Measurements from ENCODE around the gene ANKRD31. TPM values are rescaled to one million over a fixed set of nuclear protein-coding genes. Genes with fewer than 3 reads are reported as not detected.
A peak's percentile ranks its signal among the peaks of the same experiment; 100 is the strongest.
"Not testable (repeated sequence)": the region's sequence is repeated elsewhere in the genome, so short reads cannot be mapped to it uniquely, and the experiment has no call there.

Gene ANKRD31, protein sequence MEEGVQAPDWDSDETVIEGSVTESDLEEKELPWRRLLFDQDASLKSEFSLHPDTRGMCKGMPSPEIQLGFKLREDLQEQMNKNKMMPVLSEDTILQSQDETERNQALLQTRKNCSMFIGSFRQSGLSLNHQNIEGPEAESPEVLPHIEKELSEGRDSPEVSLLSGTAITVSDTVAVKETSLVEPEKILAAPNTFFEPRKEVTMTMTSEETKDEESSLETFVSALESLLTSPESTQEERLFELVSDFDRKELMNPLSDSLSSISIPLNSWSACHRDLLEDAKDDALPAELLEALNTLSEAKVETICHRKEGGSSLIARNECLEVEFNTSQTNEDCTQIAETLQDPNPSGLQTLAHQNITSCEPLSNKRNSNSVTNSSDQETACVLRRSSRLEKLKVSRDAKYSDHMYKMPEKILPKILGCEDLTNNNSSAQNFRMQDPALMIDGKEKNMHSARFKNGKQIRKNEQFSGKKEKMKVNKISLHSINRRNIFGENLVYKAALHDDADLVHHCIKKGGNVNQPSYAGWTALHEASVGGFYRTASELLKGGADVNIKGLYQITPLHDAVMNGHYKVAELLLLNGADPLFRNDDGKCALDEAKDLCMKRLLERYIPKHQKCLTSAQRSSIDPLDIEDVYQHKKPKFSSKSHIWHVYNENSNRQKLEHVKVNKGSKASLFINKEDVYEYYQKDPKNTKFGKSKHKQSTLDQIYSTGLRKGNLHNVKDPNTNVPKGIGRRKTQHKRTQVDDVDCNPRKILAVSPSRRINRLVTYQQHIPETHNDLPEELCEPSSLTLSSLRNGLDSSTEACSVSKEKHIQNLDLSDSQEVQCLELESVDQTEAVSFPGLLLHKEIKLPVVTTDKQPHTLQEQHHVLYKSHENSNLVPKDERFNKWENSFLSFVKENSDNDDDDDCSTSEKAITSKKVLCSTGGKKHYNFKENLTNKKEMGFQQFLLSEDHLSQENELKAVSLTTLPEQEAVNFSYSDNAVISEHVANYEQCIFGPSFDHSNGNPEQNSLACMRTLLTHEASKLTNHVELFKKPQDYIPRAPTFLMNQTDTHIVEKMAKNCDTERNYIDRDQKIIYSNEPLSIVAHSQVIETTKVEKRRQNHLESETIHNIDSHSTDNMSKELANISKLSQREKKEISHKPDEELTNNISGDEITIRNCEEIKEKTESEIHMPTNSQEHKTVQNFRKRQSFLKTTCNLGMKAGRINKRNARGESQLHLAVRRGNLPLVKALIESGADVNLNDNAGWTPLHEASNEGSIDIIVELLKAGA (N-terminal part only)
- polyA plus RNA-seq (2013, experiment 1 of 2; ENCODE audit: insufficient read length) = 0.05 TPM
- polyA plus RNA-seq (2013, experiment 2 of 2; ENCODE audit: insufficient read length) = 0.07 TPM

DNA sequence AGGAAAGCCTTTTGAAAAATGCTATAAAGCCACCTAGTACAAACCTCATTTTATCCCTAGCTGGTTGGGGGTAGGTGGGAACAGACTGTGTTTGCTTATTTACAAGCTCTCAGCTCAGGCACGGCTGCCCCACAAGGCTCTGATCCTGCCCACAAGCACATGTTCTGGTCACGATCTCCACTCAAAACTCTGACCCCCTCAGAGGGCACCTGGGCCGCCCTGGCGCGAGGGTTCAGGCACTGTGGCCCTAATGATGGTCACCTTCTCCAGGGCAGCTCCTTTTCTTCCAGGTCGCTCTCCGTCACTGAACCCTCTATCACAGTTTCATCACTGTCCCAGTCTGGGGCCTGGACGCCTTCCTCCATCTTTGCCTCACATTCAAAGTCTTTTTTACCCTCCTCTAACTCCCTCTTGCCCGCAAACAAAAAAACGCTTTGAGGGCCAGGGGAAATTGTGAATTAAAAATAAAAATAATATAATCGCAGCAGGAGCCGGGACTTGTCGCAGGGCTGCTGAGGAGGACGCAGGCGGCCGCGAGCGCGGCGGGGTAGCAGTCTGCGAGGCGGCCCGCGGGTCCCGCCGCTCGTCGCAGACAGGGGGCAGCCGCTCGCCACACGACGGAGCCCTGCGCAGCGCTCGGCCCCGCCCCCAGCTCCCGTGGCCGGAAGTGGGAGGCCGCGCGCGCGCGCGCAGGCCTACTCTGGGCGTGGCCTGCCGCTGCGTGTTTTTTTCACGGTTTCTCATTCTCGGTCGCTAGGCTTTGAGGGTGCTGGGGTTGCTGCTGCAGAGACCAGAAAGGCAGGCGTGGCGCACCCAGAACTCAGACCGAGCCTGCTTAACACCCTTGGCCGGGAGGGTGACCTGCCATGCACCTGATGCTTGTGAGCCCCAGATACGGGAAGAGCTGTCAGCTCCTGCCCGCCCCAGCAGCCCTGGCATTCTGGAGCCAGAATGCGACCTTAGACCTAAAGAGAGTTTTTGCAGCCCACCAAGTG lies at the start of gene ANKRD31:
Gene ANKRD31, minus strand, starts transcription at position 557 of the 995 bp plus-strand sequence. Its CDS starts 192 bp downstream, at position 365.
- peak; percentile 84 for DNase-seq

DNA sequence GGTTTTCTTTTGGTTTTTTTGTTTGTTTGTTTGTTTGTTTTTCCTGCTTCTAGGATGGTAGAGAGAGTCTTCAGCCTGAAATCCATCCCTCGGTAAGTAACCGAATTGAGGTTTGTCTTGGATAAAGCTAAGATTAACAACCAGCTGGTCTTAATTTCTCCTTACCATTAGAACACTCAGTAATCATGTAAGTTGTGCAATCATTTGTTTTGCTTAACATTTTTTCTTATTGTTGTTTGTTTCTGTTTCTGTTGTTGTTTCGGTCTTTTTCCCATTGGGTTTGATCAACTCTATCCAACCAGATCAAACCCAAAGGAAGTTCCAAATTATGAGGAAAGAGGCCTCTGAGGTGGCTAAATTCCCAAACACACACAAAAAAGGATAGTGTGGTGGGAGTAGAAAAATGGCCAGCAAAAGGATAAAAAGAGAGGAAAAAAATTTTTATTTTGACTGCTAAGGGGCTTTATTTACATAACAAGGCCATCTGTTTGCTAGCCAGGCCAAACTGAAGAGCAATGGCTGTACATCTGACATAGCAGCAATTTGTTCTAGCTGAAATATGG lies 49.6 kb upstream of the ANKRD31 start:
- DNase-seq = no peak

DNA sequence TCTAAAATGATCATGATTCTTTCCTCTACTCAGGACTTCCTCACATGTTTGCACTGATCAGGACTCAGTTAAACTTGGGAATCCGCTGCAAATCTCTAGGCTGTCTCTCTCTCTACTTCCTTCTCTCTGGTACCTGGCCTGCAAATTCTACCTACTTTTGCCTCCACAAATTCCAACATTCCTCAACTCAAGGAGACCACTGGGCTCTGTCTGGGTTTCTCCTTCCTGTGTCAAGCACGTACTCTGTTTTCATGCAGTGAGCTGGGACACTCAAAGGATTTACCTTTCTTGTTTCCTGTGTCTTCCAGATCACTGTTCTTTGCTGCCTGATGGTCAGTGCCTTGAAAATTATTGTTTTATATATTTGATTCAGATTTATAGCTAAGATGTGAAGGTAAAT lies 45.9 kb upstream of the ANKRD31 start:
- DNase-seq = no peak

DNA sequence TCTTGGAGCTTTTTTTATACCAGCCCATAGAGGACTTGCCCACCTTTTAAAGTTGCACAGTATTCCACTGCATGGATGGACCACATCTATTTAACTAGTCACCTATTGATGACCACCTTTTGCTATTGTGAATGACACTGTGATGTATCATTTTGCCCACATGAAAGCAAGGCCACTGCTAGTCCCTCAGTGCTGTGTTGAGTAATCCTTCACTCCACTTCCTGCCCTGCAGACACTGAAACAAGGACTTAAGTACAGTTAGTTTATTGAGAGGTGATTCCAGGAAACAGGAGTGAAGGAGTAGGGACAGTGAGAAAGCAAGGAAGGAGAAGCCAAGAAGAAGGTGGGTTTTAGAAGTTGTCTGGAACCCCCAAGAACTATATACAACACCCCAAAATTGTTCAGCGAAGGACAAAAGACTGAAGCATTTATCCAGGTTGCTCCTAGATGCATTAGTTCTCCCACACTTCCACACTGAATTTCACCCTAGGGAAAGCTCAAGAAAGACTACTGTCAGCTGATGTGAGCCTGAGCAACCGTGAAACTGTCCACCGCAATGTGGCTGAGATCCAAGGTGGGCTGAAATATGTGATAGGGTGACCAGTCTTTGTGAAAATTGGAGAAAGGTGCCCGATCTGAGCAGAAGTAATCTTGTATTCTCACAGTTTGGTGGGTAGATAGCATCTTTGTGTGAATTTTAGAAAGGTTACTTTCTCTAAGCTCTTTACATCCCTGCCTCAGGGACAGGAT lies 45.2 kb upstream of the ANKRD31 start:
- DNase-seq = no peak

DNA sequence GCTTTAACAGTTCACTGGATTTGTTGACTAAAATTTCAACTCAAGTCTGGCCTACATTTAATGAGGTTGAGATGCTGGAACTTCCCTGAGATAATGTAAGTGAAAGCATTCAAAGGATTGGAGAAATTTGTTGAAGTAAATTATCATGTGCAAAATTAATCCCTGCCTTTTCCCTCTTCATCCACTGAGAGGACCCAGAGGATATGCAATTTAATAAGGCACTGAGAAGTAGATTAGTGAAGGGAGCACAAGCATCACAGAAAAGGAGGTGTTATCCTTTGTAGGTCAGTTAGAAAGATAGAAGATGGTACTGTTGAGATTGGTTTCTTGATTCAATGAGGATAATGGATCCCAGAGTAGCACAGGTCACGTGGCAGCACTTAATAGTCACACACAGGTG lies 42.6 kb upstream of the ANKRD31 start:
- no peak for DNase-seq

DNA sequence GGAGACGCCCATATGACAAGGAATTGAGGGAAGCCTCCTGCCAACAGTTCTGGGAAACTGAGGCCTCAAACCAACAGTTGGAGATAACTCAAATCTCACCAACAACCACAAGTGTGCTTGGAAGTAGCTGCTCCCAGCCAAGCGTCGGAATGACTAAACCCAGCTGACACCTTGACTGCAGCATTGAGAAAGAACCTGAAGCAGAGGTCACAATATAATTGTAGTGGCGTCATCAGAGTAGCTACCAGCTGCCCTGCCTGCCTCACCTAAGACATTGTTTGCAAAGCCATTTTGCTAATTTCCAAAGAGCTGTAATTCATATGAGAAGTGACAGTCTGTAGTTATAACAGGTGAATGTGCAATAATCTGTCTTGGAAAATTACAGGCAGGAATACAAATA lies 40.8 kb upstream of the ANKRD31 start:
- DNase-seq = no peak

DNA sequence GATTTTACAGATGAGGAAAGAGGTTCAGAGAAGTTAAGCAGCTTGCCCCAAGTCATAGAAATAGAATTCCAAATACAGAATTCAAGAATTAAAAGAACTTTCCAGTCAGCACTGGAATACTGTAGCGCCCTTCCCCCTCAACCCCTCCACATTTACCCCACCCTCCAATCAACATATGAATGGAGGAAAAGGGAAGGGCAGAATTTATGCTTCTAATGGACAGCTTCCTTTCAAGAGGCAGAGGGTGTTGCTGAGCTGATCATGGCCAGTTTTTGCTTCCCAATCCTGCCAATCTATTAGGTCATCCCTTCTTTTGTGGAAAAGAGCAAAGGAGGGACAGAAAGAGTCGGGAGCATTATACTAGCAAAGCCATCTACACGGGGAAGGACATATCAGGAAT lies 39.1 kb upstream of the ANKRD31 start:
- DNase-seq = no peak

DNA sequence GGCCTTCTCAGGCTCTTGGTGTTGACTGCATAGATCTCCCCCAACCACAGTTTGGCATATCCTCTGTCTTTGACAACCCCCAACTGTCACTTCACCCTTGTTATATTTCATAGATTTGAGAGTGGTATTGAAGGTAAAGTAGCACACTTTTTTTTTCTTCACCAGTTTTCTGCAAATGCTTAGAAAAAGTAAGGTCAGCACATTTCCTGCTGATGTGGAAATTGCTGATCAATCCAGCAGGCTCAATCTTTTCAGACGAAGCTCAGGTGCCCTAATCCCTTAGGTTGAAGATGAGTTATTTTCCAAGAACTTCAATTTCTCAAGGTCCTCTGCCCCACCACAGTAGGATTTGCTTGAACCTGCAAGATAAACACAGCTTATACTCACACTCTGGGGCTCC lies 38.5 kb upstream of the ANKRD31 start:
- DNase-seq = no peak

DNA sequence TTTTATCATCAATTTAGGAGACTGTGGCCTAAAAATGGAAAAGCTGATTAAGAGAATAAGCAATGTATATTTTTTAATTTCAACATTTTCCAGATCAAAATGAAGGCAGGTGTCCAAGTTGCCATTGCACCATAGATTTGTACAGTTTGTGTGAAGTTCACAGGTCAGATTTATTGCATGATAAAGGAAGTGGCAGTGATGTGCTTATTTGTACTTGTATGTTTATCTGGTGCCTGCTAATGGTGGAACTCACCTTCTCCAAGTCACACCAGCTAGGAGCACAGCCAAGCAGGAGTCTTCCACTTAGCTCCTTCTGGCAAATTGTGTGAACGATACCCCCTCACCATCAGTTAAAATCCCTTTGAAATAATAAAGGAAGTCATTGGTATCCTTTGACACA lies 37.8 kb upstream of the ANKRD31 start:
- no peak for DNase-seq

DNA sequence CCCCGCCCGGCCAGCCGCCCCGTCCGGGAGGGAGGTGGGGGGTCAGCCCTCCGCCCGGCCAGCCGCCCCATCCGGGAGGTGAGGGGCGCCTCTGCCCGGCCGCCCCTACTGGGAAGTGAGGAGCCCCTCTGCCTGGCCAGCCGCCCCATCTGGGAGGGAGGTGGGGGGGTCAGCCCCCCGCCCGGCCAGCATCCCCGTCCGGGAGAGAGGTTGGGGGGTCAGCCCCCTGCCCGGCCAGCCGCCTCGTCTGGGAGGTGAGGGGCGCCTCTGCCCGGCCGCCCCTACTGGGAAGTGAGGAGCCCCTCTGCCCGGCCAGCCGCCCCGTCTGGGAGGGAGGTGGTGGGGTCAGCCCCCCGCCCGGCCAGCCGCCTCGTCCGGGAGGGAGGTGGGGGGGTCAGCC lies 33.9 kb upstream of the ANKRD31 start:
- DNase-seq = not testable (repeated sequence)

DNA sequence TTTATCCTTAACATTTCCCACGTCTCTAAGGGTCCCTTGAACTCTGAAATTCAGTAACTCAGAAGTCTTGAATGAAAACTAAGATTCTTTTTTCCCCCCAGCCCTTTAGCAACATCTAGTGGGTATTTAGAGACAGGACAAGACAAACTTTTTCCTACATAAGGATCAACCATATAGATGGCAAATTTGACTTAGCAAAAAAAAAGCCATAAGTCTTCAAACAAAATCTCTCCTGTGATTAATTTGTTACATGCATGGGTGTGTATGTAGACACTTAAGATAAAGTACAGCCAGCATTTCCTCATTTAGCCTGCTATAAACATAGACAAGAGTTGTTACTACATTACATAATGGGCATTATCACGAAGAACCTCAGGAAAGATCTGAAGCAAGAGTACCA lies 29.1 kb upstream of the ANKRD31 start:
- peak; percentile 56 for DNase-seq

DNA sequence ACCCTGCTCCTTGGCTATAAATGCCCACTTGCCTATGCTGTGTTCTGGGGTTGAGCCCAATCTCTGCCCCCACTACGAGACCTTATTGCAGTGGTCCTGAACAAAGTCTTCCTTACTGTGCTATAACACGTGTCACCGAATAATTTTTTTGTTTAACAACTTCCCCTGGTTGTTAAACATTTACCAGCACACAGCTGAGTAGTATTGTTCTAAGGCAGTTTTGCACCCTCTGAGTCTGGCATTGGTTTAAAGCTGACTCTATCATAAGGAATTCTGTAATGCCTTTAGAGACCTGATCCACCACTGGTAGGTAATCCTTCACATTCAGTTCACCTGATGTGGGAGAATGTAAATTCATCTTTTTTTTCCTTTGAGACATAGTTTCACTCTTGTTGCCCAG lies 25.6 kb upstream of the ANKRD31 start:
- no peak for DNase-seq

DNA sequence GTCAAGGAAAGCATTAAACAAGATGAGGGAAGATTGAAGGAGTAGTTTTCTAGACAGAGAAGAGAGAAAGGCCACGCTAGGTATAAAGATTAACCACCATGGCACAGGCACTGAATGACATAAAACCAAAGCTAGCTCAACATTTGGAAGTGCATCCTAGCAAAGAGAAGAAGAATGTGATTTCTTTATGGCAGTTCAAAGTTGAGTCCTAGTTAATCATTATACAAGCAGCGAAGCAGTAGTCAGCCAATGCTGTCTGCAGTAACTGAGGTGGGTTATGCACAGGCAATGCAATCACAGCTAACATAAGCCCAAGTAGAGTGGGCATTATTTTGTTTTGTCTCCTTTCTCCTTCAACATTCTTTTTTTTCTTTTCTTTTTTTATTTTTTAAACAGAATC lies 24.0 kb upstream of the ANKRD31 start:
- no peak for DNase-seq

DNA sequence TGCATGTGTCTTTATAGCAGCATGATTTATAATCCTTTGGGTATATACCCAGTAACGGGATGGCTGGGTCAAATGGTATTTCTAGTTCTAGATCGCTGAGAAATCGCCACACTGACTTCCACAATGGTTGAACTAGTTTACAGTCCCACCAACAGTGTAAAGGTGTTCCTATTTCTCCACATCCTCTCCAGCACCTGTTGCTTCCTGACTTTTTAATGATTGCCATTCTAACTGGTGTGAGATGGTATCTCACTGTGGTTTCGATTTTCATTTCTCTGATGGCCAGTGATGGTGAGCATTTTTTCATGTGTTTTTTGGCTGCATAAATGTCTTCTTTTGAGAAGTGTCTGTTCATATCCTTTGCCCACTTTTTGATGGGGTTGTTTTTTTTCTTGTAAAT lies 13.8 kb upstream of the ANKRD31 start:
- DNase-seq = not testable (repeated sequence)

DNA sequence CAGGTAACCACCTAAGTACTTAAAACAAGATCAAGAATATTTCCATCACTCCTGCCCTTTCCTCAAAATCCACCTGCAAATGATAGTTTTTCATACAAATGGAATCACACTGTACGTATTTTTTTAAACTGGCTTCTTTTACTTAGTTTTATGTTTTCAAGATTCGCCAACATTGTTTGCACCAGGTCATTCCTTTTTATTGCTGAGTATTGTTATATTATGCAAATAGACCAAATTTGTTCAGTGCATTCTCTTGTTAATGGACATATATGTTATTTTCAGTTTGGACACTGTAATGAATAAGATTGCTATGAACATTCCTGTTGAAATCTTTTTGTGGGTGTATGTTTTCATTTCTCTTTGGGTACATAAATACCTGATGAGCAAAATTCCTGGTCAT lies 8.3 kb upstream of the ANKRD31 start:
- no peak for DNase-seq

DNA sequence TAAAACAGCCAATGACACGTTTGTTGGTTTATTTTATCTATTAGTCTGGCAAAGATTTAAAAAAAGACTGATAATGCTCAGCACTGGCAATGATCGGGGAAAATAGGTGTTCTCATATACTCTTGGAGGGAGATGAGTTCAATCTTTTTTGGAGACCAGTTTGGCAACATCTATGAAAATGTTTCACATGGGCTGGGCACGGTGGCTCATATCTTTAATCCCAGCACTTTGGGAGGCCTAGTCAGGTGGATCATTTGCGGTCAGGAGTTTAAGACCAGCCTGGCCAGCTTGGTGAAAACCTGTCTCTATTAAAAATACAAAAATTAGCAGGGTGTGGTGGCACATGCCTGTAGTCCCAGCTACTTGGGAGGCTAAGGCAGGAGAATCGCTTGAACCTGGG lies 6.8 kb upstream of the ANKRD31 start:
- no peak for DNase-seq

DNA sequence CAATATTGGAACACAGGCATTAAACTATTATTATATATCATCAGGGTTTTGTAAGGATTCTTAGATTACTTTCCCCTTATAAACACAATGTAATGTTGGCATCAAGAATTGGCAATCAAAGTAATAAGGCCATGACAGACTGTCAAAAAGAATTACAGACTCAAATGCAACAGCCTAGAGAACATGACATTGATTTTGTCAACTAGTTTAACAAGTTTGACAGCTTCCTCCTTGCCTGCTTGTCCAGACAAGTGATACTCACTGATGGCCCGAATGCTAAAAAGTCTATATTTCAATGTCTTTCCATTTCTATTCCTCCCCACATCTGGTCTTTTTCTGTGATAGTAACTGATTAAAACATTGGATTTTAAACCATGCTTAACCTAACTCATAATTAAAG lies 6.4 kb upstream of the ANKRD31 start:
- no peak for DNase-seq

DNA sequence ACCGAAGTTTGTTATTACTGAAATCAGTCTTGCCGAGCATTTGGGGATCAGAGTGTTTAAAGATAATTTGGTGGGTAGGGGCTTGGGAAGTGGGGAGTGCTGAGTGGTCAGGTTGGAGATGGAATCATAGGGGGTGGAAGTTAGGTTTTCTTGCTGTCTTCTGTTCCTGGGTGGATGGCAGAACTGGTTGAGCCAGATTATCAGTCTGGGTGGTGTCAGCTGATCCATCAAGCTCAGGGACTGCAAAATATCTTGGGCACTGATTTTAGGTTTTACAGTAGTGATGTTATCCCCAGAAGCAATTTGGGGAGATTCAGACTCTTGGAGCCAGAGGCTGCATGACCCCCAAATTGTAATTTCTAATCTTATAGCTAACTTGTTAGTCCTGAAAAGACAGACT lies 5.4 kb upstream of the ANKRD31 start:
- no peak for DNase-seq

DNA sequence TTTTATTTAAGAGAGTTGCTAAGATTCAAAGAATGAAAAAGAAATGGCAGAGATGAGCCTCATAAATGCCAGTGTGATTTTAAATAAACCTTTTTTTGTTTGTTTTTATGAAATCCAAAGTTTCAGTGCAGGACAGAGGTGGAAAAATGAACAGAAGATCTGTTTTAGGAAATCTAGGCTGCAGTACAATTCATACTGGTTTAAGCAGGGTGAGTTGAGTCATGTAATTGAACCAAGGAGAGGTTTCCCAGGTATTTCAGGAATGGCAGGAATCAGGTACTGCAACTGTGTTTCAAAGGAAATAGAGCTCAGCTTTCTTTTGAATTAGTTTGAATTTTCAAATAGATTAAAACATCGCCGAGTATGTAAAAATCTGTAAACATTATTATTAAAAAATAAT lies 3.0 kb upstream of the ANKRD31 start:
- DNase-seq = no peak

DNA sequence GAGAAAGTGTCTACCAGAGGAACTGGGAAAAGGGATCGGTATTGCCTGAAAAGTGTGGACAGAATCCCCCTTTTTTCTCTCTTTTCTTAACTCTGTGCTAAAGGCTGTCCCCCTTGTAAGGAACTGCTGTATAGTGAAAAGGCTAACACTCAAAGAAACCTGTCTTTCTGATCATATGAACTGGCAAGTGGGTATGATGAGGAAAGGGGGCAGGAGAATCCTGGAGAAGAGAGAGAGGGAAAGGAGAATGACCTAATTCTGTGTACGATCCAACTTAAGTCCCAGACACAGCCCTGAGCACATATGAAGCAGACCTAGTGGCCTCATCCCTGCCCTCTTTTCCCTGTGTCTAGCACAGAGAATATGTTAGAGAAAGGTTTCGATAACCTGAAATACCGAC lies 967 bp downstream of the ANKRD31 start:
- DNase-seq = no peak

Measured in fibroblast of skin of scalp (primary cell).